Progenitor cell of endocrine pancreas (in vitro differentiated cells): ENCODE measurements around the gene OSBPL3. TPM values are rescaled to one million over a fixed set of nuclear protein-coding genes. Genes with fewer than 3 reads are reported as not detected.

ENCODE experiments used
- DNase-seq: peaks from one replicate; pipeline ENCODE4 v3.0.0; 2021; ENCODE audit warnings: low spot score; ENCODE audit not compliant: unreplicated experiment
- H3K27ac Mint-ChIP-seq: 2 replicates; pipeline ENCODE4 v1.8.0; 2021; ENCODE audit warnings: mild to moderate bottlenecking, moderate library complexity, mixed read lengths
- H3K27me3 Mint-ChIP-seq: 2 replicates; pipeline ENCODE4 v1.8.0; 2021; ENCODE audit warnings: mixed read lengths
- H3K36me3 Mint-ChIP-seq: 2 replicates; pipeline ENCODE4 v1.8.0; 2022; ENCODE audit warnings: mixed read lengths; ENCODE audit not compliant: insufficient read depth
- H3K4me1 Mint-ChIP-seq: 2 replicates; pipeline ENCODE4 v1.8.0; 2021; ENCODE audit warnings: low read depth, mixed read lengths
- H3K4me3 Mint-ChIP-seq: 2 replicates; pipeline ENCODE4 v1.8.0; 2021; ENCODE audit warnings: low read depth, mild to moderate bottlenecking, moderate library complexity, mixed read lengths
- H3K9me3 Mint-ChIP-seq: 2 replicates; pipeline ENCODE4 v1.8.0; 2021; ENCODE audit warnings: low read depth, mixed read lengths
- CTCF ChIP-seq: fragments of 200-600 bp; sonication (generic); IDR thresholded peaks from one replicate; pipeline ENCODE4 v1.5.0; 2021; ENCODE audit warnings: antibody characterized with exemption, mild to moderate bottlenecking; ENCODE audit not compliant: unreplicated experiment
- total RNA-seq: library from RNA; stranded (reverse); gene quantifications from 2 replicates; pipeline ENCODE4 v1.2.1, GENCODE V29; 2021

OSBPL3 gene
- total RNA-seq, 1 donor from 2014 or later = 11.6 TPM

GRCh38 chr7:24788961-24789576 is 190.9 kb downstream of the OSBPL3 start:
- Mint-ChIP-seq H3K4me3 (no peak overlapping the region), H3K27ac (peak overlapping the region; percentile 35), H3K36me3 (peaks cover 2% of the 10 kb centered on the region), H3K4me1 (peaks cover 1% of the 10 kb centered on the region), H3K9me3 (peaks cover 16% of the 10 kb centered on the region), H3K27me3 (no peaks in the 10 kb centered on the region)
- TF ChIP-seq CTCF = no peak
- no peak for DNase-seq

GRCh38 chr7:24788075-24788474 is 191.9 kb downstream of the OSBPL3 start:
- Mint-ChIP-seq H3K27me3 (no peaks in the 10 kb centered on the region), H3K4me1 (no peaks in the 10 kb centered on the region), H3K36me3 (peaks cover 4% of the 10 kb centered on the region), H3K4me3 (no peak overlapping the region), H3K27ac (no peak overlapping the region), H3K9me3 (peaks cover 22% of the 10 kb centered on the region)
- peak; percentile 33 for TF ChIP-seq CTCF
- DNase-seq = no peak

GRCh38 chr7:24786941-24787340 is 193.0 kb downstream of the OSBPL3 start:
- peaks cover 4% of the 10 kb centered on the region for H3K36me3 Mint-ChIP-seq
- TF ChIP-seq CTCF = no peak
- no peak overlapping the region for H3K27ac Mint-ChIP-seq
- H3K9me3 Mint-ChIP-seq = peaks cover 22% of the 10 kb centered on the region
- H3K4me1 Mint-ChIP-seq = no peaks in the 10 kb centered on the region
- no peak for DNase-seq
- H3K4me3 Mint-ChIP-seq = no peak overlapping the region
- H3K27me3 Mint-ChIP-seq = no peaks in the 10 kb centered on the region

GRCh38 chr7:24786306-24786705 is 193.7 kb downstream of the OSBPL3 start:
- Mint-ChIP-seq H3K36me3 (peaks cover 4% of the 10 kb centered on the region), H3K4me1 (no peaks in the 10 kb centered on the region), H3K27me3 (no peaks in the 10 kb centered on the region), H3K4me3 (no peak overlapping the region), H3K27ac (no peak overlapping the region), H3K9me3 (peaks cover 22% of the 10 kb centered on the region)
- no peak for TF ChIP-seq CTCF
- DNase-seq = no peak

- Mint-ChIP-seq H3K4me1 (no peaks in the 10 kb centered on the region), H3K4me3 (no peak overlapping the region), H3K9me3 (peaks cover 13% of the 10 kb centered on the region), H3K27ac (no peak overlapping the region), H3K36me3 (peaks cover 2% of the 10 kb centered on the region), H3K27me3 (no peaks in the 10 kb centered on the region)
- DNase-seq = no peak
- TF ChIP-seq CTCF = no peak
Measured at GRCh38 chr7:24784277-24784676, 195.7 kb downstream of the OSBPL3 start.
